ENCODE measurements around the gene MFAP4.
A peak's percentile ranks its signal among the peaks of the same experiment; 100 is the strongest.

Gene MFAP4

GRCh38 chr17:19380481-19381301, 6.3 kb downstream of the MFAP4 start:
- H3K4me3 ChIP-seq (ENCODE audit: severe bottlenecking), result no peak overlapping the region
- TF ChIP-seq, protein P1, sequence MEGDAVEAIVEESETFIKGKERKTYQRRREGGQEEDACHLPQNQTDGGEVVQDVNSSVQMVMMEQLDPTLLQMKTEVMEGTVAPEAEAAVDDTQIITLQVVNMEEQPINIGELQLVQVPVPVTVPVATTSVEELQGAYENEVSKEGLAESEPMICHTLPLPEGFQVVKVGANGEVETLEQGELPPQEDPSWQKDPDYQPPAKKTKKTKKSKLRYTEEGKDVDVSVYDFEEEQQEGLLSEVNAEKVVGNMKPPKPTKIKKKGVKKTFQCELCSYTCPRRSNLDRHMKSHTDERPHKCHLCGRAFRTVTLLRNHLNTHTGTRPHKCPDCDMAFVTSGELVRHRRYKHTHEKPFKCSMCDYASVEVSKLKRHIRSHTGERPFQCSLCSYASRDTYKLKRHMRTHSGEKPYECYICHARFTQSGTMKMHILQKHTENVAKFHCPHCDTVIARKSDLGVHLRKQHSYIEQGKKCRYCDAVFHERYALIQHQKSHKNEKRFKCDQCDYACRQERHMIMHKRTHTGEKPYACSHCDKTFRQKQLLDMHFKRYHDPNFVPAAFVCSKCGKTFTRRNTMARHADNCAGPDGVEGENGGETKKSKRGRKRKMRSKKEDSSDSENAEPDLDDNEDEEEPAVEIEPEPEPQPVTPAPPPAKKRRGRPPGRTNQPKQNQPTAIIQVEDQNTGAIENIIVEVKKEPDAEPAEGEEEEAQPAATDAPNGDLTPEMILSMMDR (IDR thresholded peaks at IDR 0.05; ENCODE audit: poor library complexity, severe bottlenecking), result no peak
- peaks cover 46% of the 10 kb centered on the region for H3K36me3 ChIP-seq (ENCODE audit: low read depth)
- no peak for DNase-seq (ENCODE audit: low spot score)
- no peaks in the 10 kb centered on the region for H3K27me3 ChIP-seq (ENCODE audit: insufficient read depth, poor library complexity, severe bottlenecking)
- no peaks in the 10 kb centered on the region for H3K9me3 ChIP-seq (ENCODE audit: severe bottlenecking)
- H3K27ac ChIP-seq (ENCODE audit: poor library complexity, severe bottlenecking), result no peak overlapping the region
- ATAC-seq (ENCODE audit: low read depth), result no peak
- H3K4me1 ChIP-seq (ENCODE audit: insufficient read depth, poor library complexity, severe bottlenecking), result no peaks in the 10 kb centered on the region

DNA sequence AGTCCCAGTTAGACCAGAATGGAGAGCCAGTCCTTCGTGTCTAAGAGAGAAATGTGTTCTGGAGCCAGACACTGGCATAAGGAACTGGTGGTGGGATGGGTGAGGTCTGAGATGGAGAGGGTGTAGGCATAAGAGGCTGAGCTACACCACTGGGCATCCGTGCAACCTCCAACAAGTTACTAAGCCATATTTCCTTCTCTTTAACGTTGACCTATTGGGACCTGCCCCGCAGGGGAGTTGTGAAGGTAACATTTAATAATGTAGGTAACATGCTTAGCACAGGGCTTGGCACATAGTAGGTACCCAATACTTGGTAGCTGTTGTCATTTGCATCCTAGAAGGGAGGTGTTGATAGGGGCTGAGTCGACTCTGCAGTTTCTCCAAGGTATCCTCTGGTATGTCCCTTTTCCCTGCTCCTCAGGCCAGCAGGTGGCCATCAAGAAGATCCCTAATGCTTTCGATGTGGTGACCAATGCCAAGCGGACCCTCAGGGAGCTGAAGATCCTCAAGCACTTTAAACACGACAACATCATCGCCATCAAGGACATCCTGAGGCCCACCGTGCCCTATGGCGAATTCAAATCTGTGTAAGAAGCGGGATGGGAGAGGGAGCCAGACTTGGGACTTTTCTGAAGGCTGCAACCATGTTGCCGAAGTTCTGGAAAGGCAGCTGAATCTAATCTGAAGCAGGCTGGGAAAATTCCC, 7.5 kb downstream of the MFAP4 start:
- no peak for DNase-seq (ENCODE audit: low spot score)
- Histone ChIP-seq H3K27ac (ENCODE audit: poor library complexity, severe bottlenecking) (peak overlapping the region; percentile 90), H3K4me3 (ENCODE audit: severe bottlenecking) (peak overlapping the region; percentile 65), H3K36me3 (ENCODE audit: low read depth) (peaks cover 44% of the 10 kb centered on the region), H3K4me1 (ENCODE audit: insufficient read depth, poor library complexity, severe bottlenecking) (no peaks in the 10 kb centered on the region), H3K27me3 (ENCODE audit: insufficient read depth, poor library complexity, severe bottlenecking) (no peaks in the 10 kb centered on the region), H3K9me3 (ENCODE audit: severe bottlenecking) (no peaks in the 10 kb centered on the region)
- no peak for ATAC-seq (ENCODE audit: low read depth)
- TF ChIP-seq, protein P1 (IDR thresholded peaks at IDR 0.05; ENCODE audit: poor library complexity, severe bottlenecking), result no peak

GRCh38 chr17:19378416-19379360, 8.3 kb downstream of the MFAP4 start, which contains the start of gene MAPK7:
MAPK7 (plus strand) TSS chr17:19378498; CDS start chr17:19378901, 403 bp downstream.
- no peak; the same call in 2 of the 3 replicates for ATAC-seq (ENCODE audit: low read depth)
- H3K36me3 ChIP-seq (ENCODE audit: low read depth), result peaks cover 43% of the 10 kb centered on the region
- no peak for DNase-seq (ENCODE audit: low spot score)

GRCh38 chr17:19377602-19378415, 9.2 kb downstream of the MFAP4 start:
- Histone ChIP-seq H3K4me3 (ENCODE audit: severe bottlenecking) (peak overlapping the region; percentile 65), H3K27ac (ENCODE audit: poor library complexity, severe bottlenecking) (peak overlapping the region; percentile 90), H3K9me3 (ENCODE audit: severe bottlenecking) (no peaks in the 10 kb centered on the region), H3K4me1 (ENCODE audit: insufficient read depth, poor library complexity, severe bottlenecking) (no peaks in the 10 kb centered on the region), H3K36me3 (ENCODE audit: low read depth) (peaks cover 34% of the 10 kb centered on the region), H3K27me3 (ENCODE audit: insufficient read depth, poor library complexity, severe bottlenecking) (no peaks in the 10 kb centered on the region)
- peak; percentile 98 for DNase-seq (ENCODE audit: low spot score)
- TF ChIP-seq, protein P1 (IDR thresholded peaks at IDR 0.05; ENCODE audit: poor library complexity, severe bottlenecking), result no peak
- peak; percentile 92 for ATAC-seq (ENCODE audit: low read depth)

More at GRCh38 chr17:19378416-19379360, 8.3 kb downstream of the MFAP4 start, which contains the start of gene MAPK7:
- Histone ChIP-seq H3K4me3 (ENCODE audit: severe bottlenecking) (peak within 1 kb of the TSS; percentile 65), H3K4me1 (ENCODE audit: insufficient read depth, poor library complexity, severe bottlenecking) (no peaks in the 10 kb centered on the region), H3K27ac (ENCODE audit: poor library complexity, severe bottlenecking) (peak within 1 kb of the TSS; percentile 90), H3K9me3 (ENCODE audit: severe bottlenecking) (no peaks in the 10 kb centered on the region), H3K27me3 (ENCODE audit: insufficient read depth, poor library complexity, severe bottlenecking) (no peaks in the 10 kb centered on the region)
- TF ChIP-seq, protein P1 (IDR thresholded peaks at IDR 0.05; ENCODE audit: poor library complexity, severe bottlenecking), result no peak

Measured in RWPE2 (cell line).